Mucosa of gallbladder (tissue), 1 donor: Measurements from ENCODE around the gene SFXN2. TPM values are rescaled to one million over a fixed set of nuclear protein-coding genes. Genes with fewer than 3 reads are reported as not detected.
A peak's percentile ranks its signal among the peaks of the same experiment; 100 is the strongest.
"Not testable (repeated sequence)": the region's sequence is repeated elsewhere in the genome, so short reads cannot be mapped to it uniquely, and the experiment has no call there.

Source experiments
- DNase-seq: peaks from one replicate; pipeline ENCODE4 v3.0.0-alpha.2; 2020; ENCODE audit warnings: low spot score
- total RNA-seq: library from RNA; stranded (reverse); gene quantifications from one replicate; pipeline ENCODE4 v1.2.1, GENCODE V29; 2021
- donor health status: DM: no; HTN: no; CAD: no.

Gene SFXN2
- total RNA-seq, 1 donor from 2014 or later, result 6.4 TPM

GRCh38 chr10:102720337-102720736, 5.9 kb downstream of the SFXN2 start:
- DNase-seq, result no peak

GRCh38 chr10:102720775-102721301, 6.4 kb downstream of the SFXN2 start:
- DNase-seq, result no peak

GRCh38 chr10:102721954-102722353, 7.5 kb downstream of the SFXN2 start:
- no peak for DNase-seq

- DNase-seq, result no peak
Observed at GRCh38 chr10:102723989-102724388, 9.6 kb downstream of the SFXN2 start.

- DNase-seq, result no peak
Observed at GRCh38 chr10:102726274-102726673, 11.8 kb downstream of the SFXN2 start.

- no peak for DNase-seq
Observed at GRCh38 chr10:102727037-102727818, 12.8 kb downstream of the SFXN2 start.

GRCh38 chr10:102729029-102730026, 14.9 kb downstream of the SFXN2 start:
- DNase-seq, result peak; percentile 87

GRCh38 chr10:102731222-102731800, 16.9 kb downstream of the SFXN2 start:
- no peak for DNase-seq

GRCh38 chr10:102732661-102733060, 18.2 kb downstream of the SFXN2 start:
- DNase-seq, result no peak

- DNase-seq, result no peak
Observed at GRCh38 chr10:102735065-102735562, 20.7 kb downstream of the SFXN2 start.

GRCh38 chr10:102738692-102739121, 24.3 kb downstream of the SFXN2 start:
- DNase-seq, result no peak

- no peak for DNase-seq
Observed at GRCh38 chr10:102740229-102740628, 25.8 kb downstream of the SFXN2 start.

GRCh38 chr10:102741726-102742237, 27.3 kb downstream of the SFXN2 start:
- DNase-seq, result no peak

- DNase-seq, result not testable (repeated sequence)
Observed at GRCh38 chr10:102742313-102742712, 27.9 kb downstream of the SFXN2 start.

- no peak for DNase-seq
Observed at GRCh38 chr10:102743078-102743587, 28.7 kb downstream of the SFXN2 start.

- DNase-seq, result peak; percentile 99
Observed at GRCh38 chr10:102743588-102744373, 29.3 kb downstream of the SFXN2 start, which contains the start of gene WBP1L. Gene WBP1L (plus strand): TSS chr10:102743948. CDS start chr10:102744054, 106 bp downstream.

- DNase-seq, result no peak
Observed at GRCh38 chr10:102744374-102745051, 30.1 kb downstream of the SFXN2 start.

GRCh38 chr10:102745157-102745556, 30.7 kb downstream of the SFXN2 start:
- no peak for DNase-seq

GRCh38 chr10:102752266-102752930, 38.0 kb downstream of the SFXN2 start:
- DNase-seq, result no peak
